Measurements from ENCODE around the gene ADAMTS12. TPM values are rescaled to one million over a fixed set of nuclear protein-coding genes. Genes with fewer than 3 reads are reported as not detected.

ADAMTS12 gene
- total RNA-seq, 2 donors from 2014 or later = 0.42 to 1.1 TPM

- intact Hi-C loops (cut with DNase I) = no loop called here
- Histone ChIP-seq H3K27ac (no peak overlapping the region), H3K4me1 (no peaks in the 10 kb centered on the region), H3K9ac (ENCODE audit: low read depth in 2 of 2, low read length in 2 of 2) (no peak overlapping the region), H3K27me3 (no peaks in the 10 kb centered on the region), H3K36me3 (no peaks in the 10 kb centered on the region), H3K4me3 (no peak overlapping the region), H3K9me3 (no peaks in the 10 kb centered on the region)
- no peak for DNase-seq
- no peak for TF ChIP-seq CTCF (IDR thresholded peaks at IDR 0.05)
Measured at GRCh38 chr5:33738967-33739366, 152.8 kb downstream of the ADAMTS12 start.

DNA sequence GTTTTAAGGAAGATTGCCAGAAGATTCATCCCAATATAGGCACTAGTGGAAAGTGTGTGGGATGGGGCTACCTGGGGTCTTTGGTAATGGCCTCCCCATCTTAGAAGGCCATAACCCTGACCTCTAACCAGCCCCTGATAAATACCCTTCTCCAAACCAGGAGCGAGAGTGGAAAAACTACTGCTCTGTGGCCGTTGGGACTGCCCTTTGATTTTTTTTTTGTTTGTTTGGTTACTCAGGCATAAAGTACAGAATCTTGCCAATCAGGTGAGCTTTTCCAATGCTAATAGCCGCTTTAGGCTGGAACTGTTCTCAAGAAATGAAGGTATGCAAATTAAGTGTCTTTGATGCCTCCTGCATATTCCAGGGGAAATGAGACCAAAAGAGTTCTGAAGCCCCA lies 153.7 kb downstream of the ADAMTS12 start:
- TF ChIP-seq CTCF (IDR thresholded peaks at IDR 0.05) = no peak
- Histone ChIP-seq H3K36me3 (no peaks in the 10 kb centered on the region), H3K9ac (ENCODE audit: low read depth in 2 of 2, low read length in 2 of 2) (no peak overlapping the region), H3K27ac (no peak overlapping the region), H3K9me3 (no peaks in the 10 kb centered on the region), H3K27me3 (no peaks in the 10 kb centered on the region), H3K4me1 (no peaks in the 10 kb centered on the region), H3K4me3 (no peak overlapping the region)
- no peak for DNase-seq
- intact Hi-C loops (cut with DNase I) = no loop called here

DNA sequence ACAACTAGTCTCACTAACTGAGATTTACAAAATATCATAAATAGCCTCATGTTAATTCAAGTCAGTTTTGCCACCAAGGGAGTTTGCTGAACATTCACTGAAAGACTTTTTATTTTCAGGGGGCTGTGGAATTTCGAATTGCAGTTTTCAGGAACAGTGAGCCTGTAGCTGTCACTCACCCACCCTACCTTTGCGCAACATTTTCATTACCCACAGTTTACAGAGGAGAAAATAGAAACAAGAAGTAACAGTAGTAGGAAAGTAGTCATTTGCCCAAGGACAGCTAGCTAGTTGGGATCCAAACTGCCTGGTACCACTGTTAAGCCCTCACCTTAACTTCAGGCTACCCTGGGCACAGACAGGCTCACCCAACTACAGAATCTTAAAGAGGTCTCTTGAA lies 154.1 kb downstream of the ADAMTS12 start:
- TF ChIP-seq CTCF (IDR thresholded peaks at IDR 0.05) = no peak
- no peaks in the 10 kb centered on the region for H3K36me3 ChIP-seq
- no peaks in the 10 kb centered on the region for H3K4me1 ChIP-seq
- intact Hi-C loops (cut with DNase I) = no loop called here
- no peak overlapping the region for H3K27ac ChIP-seq
- H3K9ac ChIP-seq (ENCODE audit: low read depth in 2 of 2, low read length in 2 of 2) = no peak overlapping the region
- no peak overlapping the region for H3K4me3 ChIP-seq
- no peak for DNase-seq
- no peaks in the 10 kb centered on the region for H3K27me3 ChIP-seq
- H3K9me3 ChIP-seq = no peaks in the 10 kb centered on the region

GRCh38 chr5:33737284-33737683 lies 154.5 kb downstream of the ADAMTS12 start:
- Histone ChIP-seq H3K36me3 (no peaks in the 10 kb centered on the region), H3K27ac (no peak overlapping the region), H3K9ac (ENCODE audit: low read depth in 2 of 2, low read length in 2 of 2) (no peak overlapping the region), H3K27me3 (no peaks in the 10 kb centered on the region), H3K4me1 (no peaks in the 10 kb centered on the region), H3K9me3 (no peaks in the 10 kb centered on the region), H3K4me3 (no peak overlapping the region)
- intact Hi-C loops (cut with DNase I) = no loop called here
- no peak for DNase-seq
- TF ChIP-seq CTCF (IDR thresholded peaks at IDR 0.05) = no peak

DNA sequence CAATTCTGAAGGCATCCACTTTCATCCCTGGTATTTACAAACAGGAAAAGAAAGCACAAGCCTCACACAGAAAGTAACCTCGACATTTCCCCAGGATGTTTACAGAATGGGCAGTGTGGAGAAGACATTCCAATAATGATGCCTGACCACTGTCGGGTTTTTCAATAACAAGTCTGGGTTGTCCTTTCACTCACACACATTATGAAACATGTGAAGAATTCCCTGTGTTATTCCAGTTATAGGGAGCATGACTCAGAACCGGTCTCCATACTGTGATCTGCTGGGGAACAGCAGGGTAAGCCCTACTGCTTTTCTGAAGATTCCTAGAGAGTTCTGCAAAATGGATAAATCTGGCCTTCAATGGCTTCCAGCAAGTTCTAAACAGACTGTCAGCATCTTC lies 155.3 kb downstream of the ADAMTS12 start:
- DNase-seq = no peak
- intact Hi-C loops (cut with DNase I) = no loop called here

More for the DNA sequence above, 155.3 kb downstream of the ADAMTS12 start:
- no peaks in the 10 kb centered on the region for H3K27me3 ChIP-seq
- H3K4me3 ChIP-seq = no peak overlapping the region
- H3K9ac ChIP-seq (ENCODE audit: low read depth in 2 of 2, low read length in 2 of 2) = no peak overlapping the region
- no peaks in the 10 kb centered on the region for H3K36me3 ChIP-seq
- no peak for TF ChIP-seq CTCF (IDR thresholded peaks at IDR 0.05)
- H3K4me1 ChIP-seq = no peaks in the 10 kb centered on the region
- H3K27ac ChIP-seq = no peak overlapping the region
- H3K9me3 ChIP-seq = no peaks in the 10 kb centered on the region
